GM21360 (cell line): ENCODE results near the gene IL1RAPL1.
"Not testable (repeated sequence)": the region's sequence is repeated elsewhere in the genome, so short reads cannot be mapped to it uniquely, and the experiment has no call there.

Source experiments
- ATAC-seq: cut with Tn5 transposase; IDR thresholded peaks from one replicate; pipeline ENCODE4 v1.9.1; 2021; ENCODE audit warnings: mild to moderate bottlenecking, moderate library complexity; ENCODE audit not compliant: unreplicated experiment

Gene IL1RAPL1

DNA sequence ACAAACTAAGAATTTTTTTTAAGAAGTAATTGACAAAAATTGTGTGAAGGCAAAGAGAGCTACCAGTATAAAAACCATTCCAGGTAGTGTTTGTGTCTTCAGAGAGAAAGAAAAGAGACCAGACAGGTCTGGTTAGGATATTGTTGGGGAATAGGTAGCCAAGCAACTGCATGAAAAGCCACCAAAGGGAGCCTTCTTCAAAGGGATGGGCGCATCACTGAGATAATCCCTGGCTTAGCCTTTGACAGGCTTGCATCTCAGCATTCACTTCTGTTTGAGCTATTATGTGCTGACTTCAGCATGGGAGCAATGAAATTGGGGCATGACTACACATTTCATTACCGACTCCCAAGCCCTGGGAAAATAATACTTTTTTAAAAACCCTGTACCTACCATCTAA lies 496.6 kb downstream of the IL1RAPL1 start:
- no peak for ATAC-seq

DNA sequence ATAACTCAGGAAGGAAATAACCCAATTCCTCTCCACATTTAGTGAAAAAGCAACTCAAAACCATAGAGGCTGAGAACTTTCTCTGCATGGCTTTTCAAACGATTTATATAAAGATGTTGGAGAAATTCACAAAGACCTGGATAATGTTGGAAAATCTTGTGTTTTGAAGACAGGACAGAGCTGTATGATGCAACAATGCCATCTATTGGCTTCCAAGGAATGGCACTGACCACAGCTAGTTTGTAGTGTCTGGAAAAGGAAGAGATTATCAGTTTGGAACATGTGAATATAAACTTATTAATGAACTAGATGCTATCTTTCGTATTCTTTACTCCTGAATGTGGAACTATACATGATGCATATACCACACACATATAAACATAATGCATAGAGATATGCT lies 503.6 kb downstream of the IL1RAPL1 start:
- no peak for ATAC-seq

DNA sequence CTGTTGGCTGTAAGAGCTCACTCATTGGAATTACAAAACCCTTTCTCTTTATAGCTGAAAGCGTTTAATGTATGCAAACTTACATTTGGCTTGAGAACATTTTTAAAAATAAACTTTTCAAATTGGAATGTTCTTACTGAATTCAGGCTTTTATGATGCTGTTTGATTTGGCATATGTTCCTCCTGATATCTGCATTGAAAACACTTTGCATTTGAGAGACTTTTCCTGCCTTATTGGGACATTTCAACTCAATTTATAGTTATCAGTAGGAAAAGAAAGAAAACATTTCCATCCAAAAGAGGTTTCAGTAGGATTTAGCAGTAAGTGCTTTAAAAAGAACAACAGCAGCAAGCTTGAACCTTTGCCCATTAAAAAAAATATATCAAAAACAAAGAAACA lies 520.0 kb downstream of the IL1RAPL1 start:
- ATAC-seq = no peak

DNA sequence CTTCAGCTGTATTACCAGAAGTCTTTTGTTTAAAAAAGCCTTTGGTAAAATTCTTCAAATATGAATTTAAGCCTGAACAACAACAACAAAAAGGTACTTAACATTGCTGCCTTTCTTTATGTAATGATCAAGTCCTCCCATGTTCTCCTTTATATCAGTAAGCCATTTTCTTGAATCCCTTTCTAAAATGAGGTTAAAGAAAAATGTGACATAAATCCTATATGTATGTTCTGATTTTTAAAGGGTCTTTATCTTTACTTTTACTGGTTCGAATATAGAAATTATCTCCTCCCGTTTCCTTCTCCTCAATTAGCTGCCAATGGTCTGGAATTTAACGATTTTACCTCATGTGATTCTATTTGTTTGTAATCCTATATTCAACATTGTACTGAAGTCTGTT lies 522.8 kb downstream of the IL1RAPL1 start:
- no peak for ATAC-seq

DNA sequence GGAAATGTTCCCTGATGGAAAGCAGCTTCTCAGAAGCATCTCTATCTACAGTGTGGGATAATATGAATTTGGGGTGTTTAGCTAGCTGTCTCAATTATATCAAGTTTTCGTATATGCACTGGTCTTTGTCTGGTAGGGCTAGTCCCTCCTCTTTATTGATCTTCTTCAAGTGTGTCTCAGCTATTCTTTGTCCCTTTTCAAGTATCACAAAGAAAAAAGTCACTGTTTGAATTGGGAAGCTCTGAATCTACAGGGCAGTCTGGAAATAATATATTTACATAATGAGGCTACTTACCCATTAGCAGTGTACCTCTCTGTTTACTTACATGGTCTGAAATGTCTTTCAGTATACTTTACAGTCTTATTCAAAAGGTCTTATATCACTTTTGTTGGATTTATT lies 526.0 kb downstream of the IL1RAPL1 start:
- no peak for ATAC-seq

DNA sequence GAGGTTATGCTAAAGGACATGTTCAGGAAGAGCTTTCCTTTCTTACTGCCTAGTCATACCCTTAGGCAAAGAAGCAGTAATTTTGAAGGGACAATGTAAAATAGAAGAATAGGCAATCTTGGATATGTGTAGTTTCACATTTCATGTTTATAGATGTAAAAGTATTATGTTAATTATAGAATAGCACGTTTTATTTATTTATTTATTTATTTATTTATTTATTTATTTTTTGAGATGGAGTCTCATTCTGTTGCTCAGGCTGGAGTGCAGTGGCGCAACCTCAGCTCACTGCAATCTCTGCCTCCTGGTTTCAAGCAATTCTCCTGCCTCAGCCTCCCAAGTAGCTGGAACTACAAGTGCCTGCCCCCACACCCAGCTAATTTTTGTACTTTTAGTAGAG lies 535.6 kb downstream of the IL1RAPL1 start:
- ATAC-seq = not testable (repeated sequence)

DNA sequence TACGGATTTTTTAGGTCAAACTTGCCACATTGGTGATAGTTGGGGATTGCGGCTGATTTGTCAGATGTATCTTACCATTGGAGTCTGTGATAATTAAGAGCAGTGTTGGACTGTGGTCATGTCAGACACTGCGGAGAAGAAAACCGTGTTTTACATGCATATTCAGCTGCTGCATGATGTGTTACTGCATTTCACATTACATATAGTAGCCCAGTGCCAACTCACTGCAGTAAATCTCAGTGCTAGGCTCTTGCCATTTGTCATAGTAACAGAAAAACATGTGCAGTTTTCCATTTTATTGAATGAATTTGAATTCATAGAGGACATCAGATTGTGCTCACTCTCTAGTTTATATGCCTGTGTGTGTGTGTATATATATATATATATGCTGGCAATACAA lies 543.7 kb downstream of the IL1RAPL1 start:
- no peak for ATAC-seq

DNA sequence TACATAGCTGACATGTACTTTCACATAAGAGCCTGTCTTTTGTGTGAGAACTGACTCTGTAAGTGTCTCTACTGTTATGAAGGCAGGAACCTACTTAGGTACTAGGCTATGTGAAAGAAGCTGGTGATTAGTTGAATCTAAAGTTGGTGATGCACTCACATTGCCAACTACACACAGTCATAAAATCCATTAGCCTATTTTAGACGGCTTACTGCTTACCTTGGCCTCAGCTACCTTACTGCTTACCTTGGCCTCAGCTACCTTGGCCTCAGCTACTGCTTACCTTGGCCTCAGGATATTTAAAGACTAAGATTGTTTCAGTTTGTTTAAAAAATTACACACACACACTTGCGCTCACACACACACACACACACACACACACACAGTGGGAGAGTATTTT lies 549.7 kb downstream of the IL1RAPL1 start:
- no peak for ATAC-seq

DNA sequence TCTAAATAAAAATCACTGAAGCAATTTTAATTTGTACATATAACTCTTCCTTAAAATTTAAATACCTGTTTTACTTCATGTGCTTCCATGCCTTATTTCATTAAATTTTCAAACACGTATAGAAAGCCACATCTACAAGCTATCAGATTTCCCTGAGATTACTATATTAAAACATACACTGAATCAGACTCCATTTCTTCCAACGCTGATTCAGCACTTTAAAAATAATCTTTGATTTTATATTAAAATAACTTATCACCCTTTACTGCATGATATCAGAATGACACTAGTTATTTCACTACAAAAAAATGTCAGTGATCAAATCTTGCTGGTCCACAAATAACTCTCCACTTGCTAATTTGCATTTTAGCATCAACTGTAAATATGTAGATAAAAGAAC lies 550.8 kb downstream of the IL1RAPL1 start:
- ATAC-seq = no peak

DNA sequence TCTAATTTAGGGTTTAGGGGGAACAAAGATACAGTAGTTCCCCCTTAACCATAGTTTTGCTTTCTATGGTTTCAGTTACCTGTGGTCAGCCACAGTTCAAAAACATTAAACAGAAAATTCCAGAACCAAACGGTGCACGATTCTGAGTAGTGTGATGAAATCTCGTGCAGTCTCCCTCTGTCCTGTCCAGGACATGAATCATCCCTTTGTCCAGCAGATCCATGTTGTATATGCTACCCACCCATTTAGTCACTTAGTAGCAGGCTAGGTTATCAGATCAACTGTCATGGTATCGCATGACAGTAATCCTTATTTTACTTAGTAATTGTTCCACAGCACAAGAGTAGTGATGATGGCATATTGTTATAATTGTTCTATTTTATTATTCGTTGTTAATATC lies 556.1 kb downstream of the IL1RAPL1 start:
- no peak for ATAC-seq

DNA sequence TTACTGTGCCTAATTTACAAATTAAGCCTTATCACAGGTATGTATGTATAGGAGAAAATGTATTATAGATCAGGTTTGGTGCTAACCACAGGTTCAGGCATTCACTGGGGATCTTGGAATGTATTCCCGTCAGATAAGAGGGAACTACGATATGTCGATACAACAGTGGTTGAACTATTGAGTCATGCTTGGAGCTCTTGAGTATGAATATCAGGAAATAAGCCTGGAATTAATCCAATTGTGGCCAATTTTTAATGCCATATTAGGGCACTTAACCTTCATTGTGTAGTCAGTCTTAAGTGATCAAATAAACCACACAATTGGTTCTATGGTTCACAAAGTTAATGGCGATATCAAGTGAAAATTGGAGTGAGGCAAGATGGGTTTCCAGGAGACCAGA lies 556.5 kb downstream of the IL1RAPL1 start:
- ATAC-seq = no peak

DNA sequence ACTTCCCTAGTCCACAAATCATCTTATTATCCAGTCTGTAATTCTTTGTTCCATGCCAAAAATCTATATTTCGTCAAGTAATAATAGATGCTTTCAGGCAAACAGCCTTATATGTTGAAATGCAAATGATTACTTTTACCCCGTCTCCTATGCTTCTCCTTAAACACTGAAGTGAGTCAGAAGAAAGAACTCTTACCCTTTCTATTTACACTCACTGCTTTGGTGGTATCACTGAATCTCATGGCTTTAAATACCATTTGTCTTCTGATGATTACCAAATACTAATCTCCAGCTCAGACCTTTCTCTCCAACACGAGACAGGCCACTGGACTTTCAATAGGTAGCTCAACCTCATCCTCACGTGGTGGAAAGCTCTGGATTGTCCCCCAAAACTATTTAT lies 558.1 kb downstream of the IL1RAPL1 start:
- ATAC-seq = no peak

DNA sequence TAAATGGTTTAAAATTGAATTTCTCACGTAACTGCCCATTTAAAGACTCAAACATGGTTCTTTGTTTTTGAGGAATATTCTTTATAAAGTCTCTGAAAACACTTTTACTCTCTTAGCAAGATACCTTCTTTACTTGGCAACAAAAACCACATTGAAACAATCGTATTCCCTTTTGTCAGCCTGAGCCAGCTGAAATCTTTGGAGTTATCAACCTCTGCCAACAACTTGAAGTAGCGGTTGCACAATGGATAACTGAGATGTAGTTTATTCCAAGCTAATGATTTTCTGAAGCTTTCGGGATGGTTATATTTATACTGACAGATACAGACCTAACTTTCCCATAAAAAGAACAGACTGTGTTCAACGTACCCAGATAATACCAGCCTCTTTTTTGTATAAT lies 561.3 kb downstream of the IL1RAPL1 start:
- no peak for ATAC-seq

DNA sequence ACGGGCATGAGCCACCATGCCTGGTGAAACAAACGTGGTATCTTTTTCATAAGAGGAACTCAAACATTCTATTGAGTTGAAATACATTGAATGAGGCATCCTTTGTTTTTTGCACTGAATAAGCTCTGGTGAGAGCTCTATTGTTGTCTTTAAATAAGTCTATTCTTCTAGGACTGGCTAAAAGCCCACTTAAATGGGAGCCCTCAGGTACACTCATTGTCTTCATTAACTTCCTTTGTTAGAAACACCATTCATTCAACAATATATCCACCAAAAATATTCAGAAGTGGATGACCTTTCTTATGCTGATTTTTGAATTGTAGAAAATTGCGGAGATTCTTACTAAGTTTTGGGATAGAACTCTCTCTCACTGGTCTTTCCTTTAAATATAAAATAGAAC lies 568.0 kb downstream of the IL1RAPL1 start:
- no peak for ATAC-seq

DNA sequence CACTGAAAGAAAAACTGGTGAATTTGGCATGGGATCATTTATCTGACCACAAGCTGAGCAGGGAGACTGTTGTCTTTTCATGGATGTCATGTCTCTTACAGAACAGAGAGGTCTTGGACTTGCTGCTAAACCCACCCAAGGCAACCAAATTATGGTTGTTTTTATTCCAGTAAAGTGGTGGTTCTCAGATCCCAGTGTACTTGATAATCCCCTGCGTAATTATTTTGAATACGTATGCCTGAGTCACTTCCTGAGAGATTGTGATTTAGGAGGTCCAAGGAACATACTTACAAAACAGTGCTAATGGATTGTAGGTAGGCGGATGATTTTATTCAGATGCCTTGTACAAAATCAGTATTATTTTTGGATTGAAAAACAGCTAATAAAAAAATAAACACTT lies 585.6 kb downstream of the IL1RAPL1 start:
- no peak for ATAC-seq

DNA sequence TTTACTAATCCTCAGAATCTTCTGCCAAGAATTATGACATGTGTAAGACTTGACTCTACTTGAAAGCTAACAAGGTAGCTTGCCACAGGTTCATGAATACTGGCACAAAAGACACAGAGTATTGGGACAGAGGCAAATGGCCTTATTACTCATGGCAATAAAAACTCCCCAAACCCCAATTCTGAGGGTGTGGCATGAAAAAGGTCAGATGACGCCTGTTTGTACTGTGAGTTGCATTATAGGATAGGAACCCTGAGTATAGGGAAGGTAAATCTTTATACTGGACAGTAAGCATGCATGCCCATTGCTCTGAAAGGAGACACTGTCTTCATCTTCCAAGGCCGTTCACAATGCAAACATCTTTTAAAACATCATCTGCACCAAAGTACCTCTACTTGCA lies 600.0 kb downstream of the IL1RAPL1 start:
- no peak for ATAC-seq

DNA sequence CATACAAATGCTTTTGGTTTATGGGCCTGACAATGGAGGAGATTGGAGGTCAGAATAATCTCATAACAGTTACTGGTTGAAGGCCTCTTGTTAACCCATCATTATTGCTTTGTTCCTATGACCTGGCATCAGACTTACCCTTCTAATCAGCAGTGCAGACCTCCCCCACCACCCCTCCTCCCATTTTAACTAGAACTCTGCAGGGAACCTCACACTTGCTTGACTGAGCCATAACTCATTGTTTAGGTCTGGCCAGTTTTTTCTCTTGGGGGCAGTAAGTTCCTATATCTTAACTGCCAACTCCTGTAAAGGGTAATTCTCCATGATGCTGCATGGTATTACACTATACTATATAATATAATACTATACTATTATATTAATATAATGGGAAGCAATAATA lies 609.3 kb downstream of the IL1RAPL1 start:
- ATAC-seq = no peak

DNA sequence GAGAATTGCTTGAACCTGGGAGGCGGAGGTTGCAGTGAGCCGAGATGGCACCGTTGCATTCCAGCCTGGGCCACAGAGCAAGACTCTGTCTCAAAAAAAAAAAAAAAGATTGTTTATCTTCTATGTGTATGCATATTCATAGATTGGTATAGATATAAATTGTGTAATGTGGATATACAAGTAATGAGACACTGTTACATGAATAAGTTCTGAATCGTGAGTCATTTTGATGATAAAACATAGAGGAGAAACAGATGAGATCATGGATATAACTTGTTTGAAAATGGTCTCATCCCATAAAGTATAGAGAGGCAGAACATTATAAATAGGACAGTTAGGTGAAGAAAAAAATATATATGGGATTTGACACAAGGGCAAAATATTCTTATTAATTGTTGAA lies 628.0 kb downstream of the IL1RAPL1 start:
- no peak for ATAC-seq

DNA sequence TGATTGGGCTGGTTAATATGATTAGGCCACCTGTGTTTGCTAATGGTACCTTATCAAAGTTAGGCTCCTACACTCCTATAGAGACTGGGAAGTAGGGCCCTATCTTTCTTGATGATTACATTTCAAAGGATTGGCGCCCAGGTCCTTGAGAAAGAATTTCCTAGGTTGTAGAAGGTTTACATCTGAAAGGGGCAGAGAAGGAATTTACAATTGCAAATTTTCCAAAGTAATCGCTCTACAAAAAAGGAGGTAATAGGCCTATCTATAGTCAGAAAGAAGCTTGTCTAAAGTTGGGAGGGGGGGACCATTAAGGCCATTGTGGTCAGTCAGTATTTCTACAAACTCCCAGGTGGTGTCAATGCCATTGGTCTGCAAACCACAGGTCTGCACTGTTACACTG lies 638.4 kb downstream of the IL1RAPL1 start:
- ATAC-seq = no peak

DNA sequence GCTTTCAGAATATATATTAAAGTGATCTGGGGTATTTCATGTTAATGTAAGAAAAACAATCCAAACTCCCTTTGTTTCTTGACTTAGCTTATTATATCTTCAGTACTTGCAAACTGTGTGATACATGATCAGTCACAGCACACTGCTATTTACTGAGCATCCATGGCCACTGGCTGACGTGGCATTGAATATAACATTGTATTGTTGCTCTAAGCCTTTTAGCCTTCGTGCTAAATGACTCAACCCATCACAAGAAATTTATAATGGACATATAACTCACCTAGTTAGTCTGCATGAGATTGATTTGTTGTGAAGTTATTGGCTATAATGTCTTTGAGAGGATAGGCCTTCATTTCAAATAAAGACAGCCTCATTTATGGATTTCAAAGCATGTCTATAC lies 642.6 kb downstream of the IL1RAPL1 start:
- no peak for ATAC-seq

DNA sequence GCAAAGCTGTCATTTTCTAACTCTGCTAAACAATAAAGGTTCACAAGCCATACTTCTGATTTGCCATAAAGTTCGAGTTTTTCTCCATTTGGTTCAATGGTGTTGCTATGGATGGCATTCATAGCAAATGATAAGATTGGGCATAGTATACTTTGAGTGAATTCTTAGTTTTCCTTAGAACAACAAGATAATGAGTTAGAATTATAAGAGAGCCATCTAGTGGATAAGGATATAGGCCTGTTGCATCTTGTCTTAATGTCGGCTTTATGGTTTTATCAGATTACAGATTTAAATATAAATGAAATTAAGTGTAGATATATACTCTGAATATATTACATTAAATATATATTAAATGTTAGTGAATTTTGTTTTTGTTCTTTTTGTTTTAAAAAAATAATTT lies 644.6 kb downstream of the IL1RAPL1 start:
- ATAC-seq = no peak

DNA sequence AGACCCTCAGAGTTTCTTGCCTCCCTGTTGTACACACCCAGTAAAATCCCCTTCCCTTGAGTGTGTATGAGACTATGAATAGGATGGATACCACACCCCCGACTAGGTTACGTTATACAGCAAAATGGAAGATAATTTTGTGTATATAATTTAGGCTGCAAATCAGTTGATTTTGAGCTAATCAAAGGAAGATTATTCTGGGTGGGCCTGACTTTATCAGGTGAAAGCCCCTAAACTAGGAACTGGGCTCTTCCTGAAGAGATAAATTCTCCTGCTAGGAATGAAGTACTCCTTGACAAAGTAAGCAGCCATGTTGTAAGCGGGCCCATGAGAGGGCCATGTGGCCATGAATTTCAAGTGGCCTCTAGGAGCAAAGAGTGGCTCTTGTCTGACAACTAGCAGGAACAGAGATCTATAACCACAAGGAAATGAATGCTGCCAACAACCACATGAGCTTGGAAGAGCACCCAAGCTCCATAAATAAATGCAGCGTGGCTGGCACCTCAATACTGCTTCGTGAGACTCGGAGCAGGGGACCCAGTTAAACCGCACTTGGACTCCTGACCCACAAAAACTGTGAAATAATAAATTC lies 646.4 kb downstream of the IL1RAPL1 start:
- no peak for ATAC-seq

DNA sequence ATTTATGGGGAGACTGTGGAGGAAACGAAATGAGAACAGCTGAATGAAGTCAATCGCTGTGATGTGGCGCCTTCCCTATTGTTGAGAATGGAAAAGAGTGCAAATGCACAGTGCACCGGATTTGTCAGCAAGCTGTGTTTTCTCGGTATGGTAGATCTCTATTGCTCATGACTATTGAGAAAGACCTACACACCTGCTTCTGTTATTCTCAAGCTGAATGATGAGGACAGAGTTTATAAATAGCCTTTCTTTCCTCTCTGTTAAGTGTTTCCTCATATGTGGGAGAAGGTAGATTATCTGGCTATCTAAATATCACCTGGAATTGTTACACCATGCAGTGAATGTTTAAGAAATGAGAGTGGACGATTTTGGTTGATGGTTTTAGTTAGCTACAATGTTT lies 650.7 kb downstream of the IL1RAPL1 start:
- no peak for ATAC-seq

DNA sequence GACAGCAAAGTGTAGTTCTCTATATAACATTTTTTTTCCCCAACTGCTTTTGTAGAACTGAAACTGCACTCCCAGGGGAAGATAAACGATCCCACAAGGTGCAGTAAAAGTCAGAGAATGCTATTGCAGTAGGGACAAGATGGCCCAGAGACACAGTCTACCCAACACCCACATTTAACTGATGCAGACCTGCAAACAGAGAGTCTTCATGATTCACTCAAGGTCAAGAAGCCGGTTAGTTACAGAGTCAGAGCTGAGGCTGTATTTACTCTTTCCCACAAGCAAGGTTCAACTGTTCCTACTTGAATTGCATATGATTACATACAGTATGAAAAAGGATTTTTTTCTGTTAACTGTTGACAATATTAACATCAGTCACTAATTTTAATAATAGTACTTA lies 654.6 kb downstream of the IL1RAPL1 start:
- ATAC-seq = no peak
